Measurements from ENCODE around the gene NDUFV1. TPM values are rescaled to one million over a fixed set of nuclear protein-coding genes. Genes with fewer than 3 reads are reported as not detected.

The NDUFV1 gene
- 99.6 and 138 TPM in 2 replicates for total RNA-seq

GRCh38 chr11:67606492-67607295, at the start of gene NDUFV1:
TSS of gene NDUFV1 (plus strand) at chr11:67606936. CDS start at chr11:67607005, 69 bp downstream.

GRCh38 chr11:67583247-67584204, 23.2 kb upstream of the NDUFV1 start, which contains the start of gene GSTP1:
TSS of gene GSTP1 (plus strand) at chr11:67583812. CDS start at chr11:67583844, 32 bp downstream.

GRCh38 chr11:67629386-67630227, 22.9 kb downstream of the NDUFV1 start, which contains the start of gene NUDT8:
TSS of gene NUDT8 (minus strand) at chr11:67629937. CDS start at chr11:67629911, 26 bp downstream.

DNA sequence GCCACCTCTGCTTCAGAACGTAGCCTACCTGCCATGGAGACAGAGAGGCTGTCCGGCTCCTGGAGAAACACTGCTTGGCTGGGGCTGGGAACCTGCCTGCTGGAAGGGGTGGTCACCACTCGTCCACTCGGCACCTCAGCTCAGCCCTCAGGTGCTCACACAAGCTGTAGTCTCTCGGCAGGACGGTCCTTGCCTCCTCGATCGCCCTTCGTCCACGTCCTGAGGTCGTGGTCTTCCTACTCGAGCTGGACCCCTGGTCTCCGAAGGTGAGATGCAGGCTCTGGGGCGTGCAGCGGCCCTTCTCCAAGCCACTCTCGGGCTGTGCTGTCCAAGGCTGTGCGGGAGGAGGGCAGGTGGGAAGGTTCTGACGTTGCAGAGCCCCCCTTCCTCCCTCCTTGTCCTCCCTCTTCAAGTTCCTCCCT, 32.7 kb downstream of the NDUFV1 start, which contains the start of gene TBX10:
Gene TBX10, minus strand, starts transcription at position 326 of the 422 bp plus-strand sequence. Its CDS starts 291 bp downstream, at position 35.

Small RNA genes within 50 kb of the gene (small RNA-seq; reads per million reads assigned to genes)
- gene AP003385.3: not detected

Other genes with a start within 250 kb of the NDUFV1 start
- gene CLCF1, start 233.3 kb upstream of the NDUFV1 start, total RNA-seq: 8.8 and 9.4 TPM in 2 replicates
- 5.5 and 6.4 TPM in 2 replicates for gene RAD9A, start 214.9 kb upstream of the NDUFV1 start, total RNA-seq
- gene PPP1CA, start 205.1 kb upstream of the NDUFV1 start, total RNA-seq: 131 and 138 TPM in 2 replicates
- gene TBC1D10C, start 202.9 kb upstream of the NDUFV1 start, total RNA-seq: not detected in 2 replicates
- 0.97 and 1.2 TPM in 2 replicates for gene CARNS1, start 191.3 kb upstream of the NDUFV1 start, total RNA-seq
- gene RPS6KB2, start 178.4 kb upstream of the NDUFV1 start, total RNA-seq: 33.2 and 35.3 TPM in 2 replicates
- gene PTPRCAP, start 169.3 kb upstream of the NDUFV1 start, total RNA-seq: 0.11 and 0.26 TPM in 2 replicates
- 59.1 and 86.2 TPM in 2 replicates for gene CORO1B, start 163.5 kb upstream of the NDUFV1 start, total RNA-seq
- not detected in 2 replicates for gene GPR152, start 154.2 kb upstream of the NDUFV1 start, total RNA-seq
- gene CABP4, start 151.6 kb upstream of the NDUFV1 start, total RNA-seq: 0.11 TPM in 1 of 2 replicates, not detected in the other
- gene TMEM134, start 137.7 kb upstream of the NDUFV1 start, total RNA-seq: 20.3 and 28.2 TPM in 2 replicates
- gene AIP, start 123.9 kb upstream of the NDUFV1 start, total RNA-seq: 35.5 and 38.2 TPM in 2 replicates
- gene PITPNM1, start 101.6 kb upstream of the NDUFV1 start, total RNA-seq: 15.5 and 17.0 TPM in 2 replicates
- 13.6 and 13.7 TPM in 2 replicates for gene CDK2AP2, start 98.8 kb upstream of the NDUFV1 start, total RNA-seq
- not detected in 2 replicates for gene CABP2, start 83.5 kb upstream of the NDUFV1 start, total RNA-seq
- gene GSTP1, start 23.1 kb upstream of the NDUFV1 start, total RNA-seq: 444 and 488 TPM in 2 replicates
- 2.9 and 5.8 TPM in 2 replicates for gene NUDT8, start 23.0 kb downstream of the NDUFV1 start, total RNA-seq
- gene TBX10, start 32.8 kb downstream of the NDUFV1 start, total RNA-seq: not detected in 2 replicates
- not detected in 2 replicates for gene ACY3, start 43.8 kb downstream of the NDUFV1 start, total RNA-seq
- gene ALDH3B2, start 67.7 kb downstream of the NDUFV1 start, total RNA-seq: not detected in 2 replicates